Stimulated activated CD4-positive, alpha-beta T cell treated with anti-CD3 and anti-CD28 coated beads, TNF-alpha, amount 100 ng/mL, for 1 hour (primary cell): Measurements from ENCODE around the gene SLC16A14.
"Not testable (repeated sequence)": the region's sequence is repeated elsewhere in the genome, so short reads cannot be mapped to it uniquely, and the experiment has no call there.

ENCODE experiments used
- DNase-seq, 3 donors: peaks; one replicate each; pipeline ENCODE4 v3.0.0-alpha.2; 2020; ENCODE audit warnings: low read depth in 3 of 3, low spot score in 1 of 3

Gene SLC16A14

GRCh38 chr2:230068651-230069055 is at the start of gene SLC16A14:
Gene SLC16A14, minus strand, starts transcription at chr2:230068924. Its CDS starts 9,572 bp downstream, at chr2:230059352.
- peak in 1 of 3 donors; percentile 8 for DNase-seq

- DNase-seq, result no peak
These were observed 38.0 kb upstream of the SLC16A14 start for GRCh38 chr2:230106771-230107170.

- DNase-seq, result not testable (repeated sequence)
These were observed 33.2 kb upstream of the SLC16A14 start for GRCh38 chr2:230101967-230102366.

GRCh38 chr2:230097841-230098240 is 29.1 kb upstream of the SLC16A14 start:
- no peak for DNase-seq

- no peak for DNase-seq
These were observed 28.7 kb upstream of the SLC16A14 start for GRCh38 chr2:230097424-230097823.

GRCh38 chr2:230090967-230091366 is 22.2 kb upstream of the SLC16A14 start:
- DNase-seq, result no peak

- no peak for DNase-seq
These were observed 16.5 kb upstream of the SLC16A14 start for GRCh38 chr2:230085201-230085600.

- DNase-seq, result no peak
These were observed 9.3 kb upstream of the SLC16A14 start for GRCh38 chr2:230077851-230078547.

- no peak for DNase-seq
These were observed 8.1 kb upstream of the SLC16A14 start for GRCh38 chr2:230076819-230077218.

GRCh38 chr2:230075988-230076631 is 7.4 kb upstream of the SLC16A14 start:
- DNase-seq, result no peak

- DNase-seq, result no peak
These were observed 2.7 kb upstream of the SLC16A14 start for GRCh38 chr2:230071421-230071820.

GRCh38 chr2:230069402-230069801 is 678 bp upstream of the SLC16A14 start:
- no peak for DNase-seq

GRCh38 chr2:230068016-230068650 is 591 bp downstream of the SLC16A14 start:
- peak in 1 of 3 donors; percentile 27 for DNase-seq

GRCh38 chr2:230060672-230061293 is 7.9 kb downstream of the SLC16A14 start:
- DNase-seq, result no peak

GRCh38 chr2:230053753-230054478 is 14.8 kb downstream of the SLC16A14 start:
- DNase-seq, result no peak

- no peak for DNase-seq
These were observed 16.4 kb downstream of the SLC16A14 start for GRCh38 chr2:230052299-230052698.

GRCh38 chr2:230050136-230050535 is 18.6 kb downstream of the SLC16A14 start:
- DNase-seq, result no peak

GRCh38 chr2:230048010-230048671 is 20.6 kb downstream of the SLC16A14 start:
- DNase-seq, result no peak

- no peak for DNase-seq
These were observed 22.2 kb downstream of the SLC16A14 start for GRCh38 chr2:230046491-230046890.

GRCh38 chr2:230043461-230043860 is 25.3 kb downstream of the SLC16A14 start:
- DNase-seq, result no peak

- no peak for DNase-seq
These were observed 25.7 kb downstream of the SLC16A14 start for GRCh38 chr2:230043025-230043424.
